Measurements from ENCODE around the gene PIGH.

PIGH gene

DNA sequence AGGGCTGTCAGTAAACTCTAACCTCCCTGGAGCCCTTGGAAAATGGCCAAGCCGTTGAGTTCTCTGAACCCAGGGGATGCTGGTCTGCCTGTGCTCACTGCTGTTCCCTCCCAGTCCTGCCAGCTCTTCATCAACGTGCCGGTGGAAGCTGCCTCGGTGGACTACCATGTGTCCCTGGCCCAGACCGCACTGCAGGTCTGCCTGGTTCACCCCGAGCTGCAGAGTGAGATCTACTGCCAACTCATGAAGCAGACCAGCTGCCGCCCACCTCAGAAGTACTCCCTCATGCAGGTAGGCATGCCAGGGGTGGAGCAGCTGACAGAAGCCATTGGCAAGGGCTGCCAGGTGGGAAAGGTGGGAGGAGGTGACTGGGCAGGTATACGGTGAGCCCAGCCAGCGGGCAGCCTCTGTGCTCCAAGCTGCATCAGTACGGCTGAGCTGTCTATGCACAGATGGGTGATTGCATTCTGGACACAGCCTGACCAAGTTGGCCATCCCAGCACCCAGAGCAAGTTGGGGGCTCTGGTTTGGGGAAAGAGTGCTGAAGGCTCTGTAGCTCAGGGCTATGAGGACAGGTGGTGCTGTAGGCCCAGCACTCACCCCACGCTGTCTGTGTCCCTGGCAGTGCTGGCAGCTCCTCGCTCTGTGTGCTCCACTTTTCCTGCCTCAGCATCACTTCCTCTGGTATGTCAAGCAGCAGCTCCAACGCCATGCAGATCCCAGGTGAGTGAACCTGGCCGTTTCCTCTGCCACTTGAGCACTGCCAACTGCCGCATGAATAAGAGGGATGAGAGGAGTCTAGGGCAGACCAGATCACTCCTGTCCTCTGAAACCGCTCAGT, 21.9 kb downstream of the PIGH start:
- Histone ChIP-seq H3K9ac (ENCODE audit: insufficient read length, low read depth) (no peak overlapping the region), H3K36me3 (ENCODE audit: insufficient read depth, insufficient read length, low read length) (peaks cover 50% of the 10 kb centered on the region), H3K4me3 (ENCODE audit: insufficient read length, low read depth) (no peak overlapping the region), H3K4me1 (ENCODE audit: insufficient read depth, insufficient read length) (peaks cover 4% of the 10 kb centered on the region), H3K9me3 (ENCODE audit: insufficient read depth, low read length) (no peaks in the 10 kb centered on the region), H3K27me3 (ENCODE audit: insufficient read depth, insufficient read length) (no peaks in the 10 kb centered on the region)
- DNase-seq (ENCODE audit: low read depth, low spot score) = no peak
- TF ChIP-seq SUZ12 (IDR thresholded peaks at IDR 0.05; ENCODE audit: extremely low read depth, insufficient read depth, insufficient read length) (no peak), YY1 (IDR thresholded peaks at IDR 0.05; ENCODE audit: insufficient read depth, insufficient read length) (no peak), ZNF274 (IDR thresholded peaks at IDR 0.05; ENCODE audit: low read depth, low read length) (no peak)

DNA sequence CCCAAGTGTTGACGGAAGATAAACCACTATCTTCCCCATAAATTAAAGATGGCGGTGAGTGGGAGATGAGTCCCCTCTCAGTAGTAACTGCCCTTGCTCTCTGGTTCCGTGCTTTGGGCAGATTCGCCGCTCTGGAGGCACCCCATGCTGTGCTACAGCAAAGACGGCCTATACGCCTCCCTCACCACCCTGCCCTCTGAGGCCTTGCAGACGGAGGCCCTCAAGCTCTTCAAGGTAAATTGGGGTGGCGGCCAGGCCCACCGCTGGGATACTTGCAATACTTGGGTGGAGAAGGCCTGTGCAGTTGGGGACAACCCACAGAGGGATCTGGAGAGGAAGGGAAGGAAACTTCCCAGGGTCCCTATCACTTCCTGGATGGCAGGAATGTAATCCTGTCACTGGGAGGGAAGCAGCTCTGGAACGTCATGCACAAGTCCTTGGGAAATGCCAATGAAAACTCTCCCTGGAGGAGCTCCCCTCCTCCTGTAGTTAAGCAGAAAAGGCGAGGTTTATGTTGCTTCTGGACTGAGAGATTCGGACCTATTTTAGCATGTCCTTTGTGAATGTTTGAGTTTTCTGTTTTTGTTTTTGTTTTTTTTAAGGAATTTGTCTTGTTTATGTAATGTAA, 22.8 kb downstream of the PIGH start:
- H3K36me3 ChIP-seq (ENCODE audit: insufficient read depth, insufficient read length, low read length) = peaks cover 50% of the 10 kb centered on the region
- no peak overlapping the region for H3K9ac ChIP-seq (ENCODE audit: insufficient read length, low read depth)
- H3K4me3 ChIP-seq (ENCODE audit: insufficient read length, low read depth) = no peak overlapping the region
- no peak for DNase-seq (ENCODE audit: low read depth, low spot score)
- peaks cover 4% of the 10 kb centered on the region for H3K4me1 ChIP-seq (ENCODE audit: insufficient read depth, insufficient read length)
- TF ChIP-seq ZNF274 (IDR thresholded peaks at IDR 0.05; ENCODE audit: low read depth, low read length) (no peak), YY1 (IDR thresholded peaks at IDR 0.05; ENCODE audit: insufficient read depth, insufficient read length) (no peak), SUZ12 (IDR thresholded peaks at IDR 0.05; ENCODE audit: extremely low read depth, insufficient read depth, insufficient read length) (no peak)
- H3K27me3 ChIP-seq (ENCODE audit: insufficient read depth, insufficient read length) = no peaks in the 10 kb centered on the region
- no peaks in the 10 kb centered on the region for H3K9me3 ChIP-seq (ENCODE audit: insufficient read depth, low read length)

DNA sequence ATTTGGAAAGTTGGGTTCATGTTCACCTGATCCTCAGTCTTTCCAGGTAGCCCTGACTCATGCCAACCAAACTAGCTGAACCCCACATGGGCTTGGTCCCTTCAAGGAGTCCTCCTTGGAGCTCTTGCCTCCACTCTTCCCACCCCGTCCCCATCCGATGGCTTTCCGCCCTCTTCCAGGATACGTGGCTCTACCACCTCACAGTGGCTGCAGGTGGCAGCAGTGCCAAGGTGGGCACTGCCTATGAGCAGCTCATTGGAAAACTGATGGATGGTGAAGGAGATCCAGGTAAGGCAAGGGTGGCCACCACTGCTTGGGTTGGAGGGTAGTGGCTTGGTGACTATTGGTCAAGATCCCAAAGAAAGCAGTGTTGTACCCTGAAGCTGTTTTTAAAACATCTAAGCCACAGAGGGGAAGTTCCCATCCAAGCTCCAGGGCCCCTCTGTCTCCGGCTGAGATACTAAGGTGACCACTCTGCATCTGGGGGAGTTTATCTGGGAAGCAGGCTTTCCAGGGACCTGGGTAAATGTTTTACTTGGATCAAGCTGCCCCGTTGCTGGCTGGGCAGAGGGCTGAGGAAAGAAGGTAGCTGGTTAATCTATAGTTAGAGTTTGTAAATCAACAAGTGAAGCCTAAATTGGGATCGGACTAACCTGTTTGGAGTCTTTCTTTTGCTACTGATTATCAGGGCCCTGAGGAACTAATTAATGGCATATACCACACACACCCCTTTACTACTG, 23.7 kb downstream of the PIGH start:
- no peaks in the 10 kb centered on the region for H3K27me3 ChIP-seq (ENCODE audit: insufficient read depth, insufficient read length)
- no peak for DNase-seq (ENCODE audit: low read depth, low spot score)
- peaks cover 42% of the 10 kb centered on the region for H3K36me3 ChIP-seq (ENCODE audit: insufficient read depth, insufficient read length, low read length)
- H3K9me3 ChIP-seq (ENCODE audit: insufficient read depth, low read length) = no peaks in the 10 kb centered on the region
- no peak overlapping the region for H3K4me3 ChIP-seq (ENCODE audit: insufficient read length, low read depth)
- no peak overlapping the region for H3K9ac ChIP-seq (ENCODE audit: insufficient read length, low read depth)
- peaks cover 4% of the 10 kb centered on the region for H3K4me1 ChIP-seq (ENCODE audit: insufficient read depth, insufficient read length)
- no peak for TF ChIP-seq ZNF274 (IDR thresholded peaks at IDR 0.05; ENCODE audit: low read depth, low read length)
- TF ChIP-seq SUZ12 (IDR thresholded peaks at IDR 0.05; ENCODE audit: extremely low read depth, insufficient read depth, insufficient read length) = no peak

DNA sequence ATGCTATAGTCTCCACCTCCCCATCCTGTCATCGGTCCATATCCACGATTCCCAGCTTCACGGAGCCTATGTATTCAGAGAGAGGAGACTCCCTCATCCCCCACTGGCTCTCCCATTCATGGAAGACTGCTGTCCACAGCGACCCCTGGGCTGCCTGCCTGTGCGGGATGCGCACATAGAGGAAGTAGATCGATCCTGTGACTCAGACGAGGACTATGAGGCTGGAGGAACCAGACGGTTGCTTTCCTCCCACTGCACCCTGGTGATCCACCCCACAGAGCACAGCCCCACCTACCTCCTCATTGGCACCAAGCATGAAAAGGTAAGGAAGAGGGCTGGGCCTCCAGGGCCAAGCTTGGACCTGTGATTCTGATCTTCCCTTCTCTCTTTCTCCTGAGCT, 24.4 kb downstream of the PIGH start:
- peaks cover 38% of the 10 kb centered on the region for H3K36me3 ChIP-seq (ENCODE audit: insufficient read depth, insufficient read length, low read length)
- H3K9ac ChIP-seq (ENCODE audit: insufficient read length, low read depth) = no peak overlapping the region
- no peak for DNase-seq (ENCODE audit: low read depth, low spot score)
- H3K4me1 ChIP-seq (ENCODE audit: insufficient read depth, insufficient read length) = peaks cover 4% of the 10 kb centered on the region
- no peak overlapping the region for H3K4me3 ChIP-seq (ENCODE audit: insufficient read length, low read depth)
- H3K9me3 ChIP-seq (ENCODE audit: insufficient read depth, low read length) = no peaks in the 10 kb centered on the region
- TF ChIP-seq YY1 (IDR thresholded peaks at IDR 0.05; ENCODE audit: insufficient read depth, insufficient read length) (no peak), ZNF274 (IDR thresholded peaks at IDR 0.05; ENCODE audit: low read depth, low read length) (no peak), SUZ12 (IDR thresholded peaks at IDR 0.05; ENCODE audit: extremely low read depth, insufficient read depth, insufficient read length) (no peak)
- no peaks in the 10 kb centered on the region for H3K27me3 ChIP-seq (ENCODE audit: insufficient read depth, insufficient read length)

DNA sequence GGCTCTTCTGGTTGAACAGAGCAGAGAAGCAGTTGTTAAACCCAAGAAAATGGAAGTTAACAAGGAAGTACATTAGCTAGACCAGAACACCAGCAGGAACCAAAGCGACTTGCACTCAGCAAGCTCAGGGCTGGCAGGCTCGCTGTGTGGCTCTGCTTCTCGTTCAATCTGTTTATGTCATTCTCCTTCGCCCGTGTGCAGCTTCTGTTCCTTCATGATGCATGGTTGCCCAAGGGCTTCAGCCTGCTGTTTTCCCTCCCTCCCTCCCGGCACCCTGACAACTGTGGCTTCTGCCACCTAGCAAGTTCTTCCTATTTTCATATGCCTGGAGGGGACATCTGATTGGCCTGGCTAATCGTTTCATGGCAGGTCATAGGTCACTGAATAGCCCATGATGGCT, 25.3 kb downstream of the PIGH start:
- TF ChIP-seq SUZ12 (IDR thresholded peaks at IDR 0.05; ENCODE audit: extremely low read depth, insufficient read depth, insufficient read length) (no peak), ZNF274 (IDR thresholded peaks at IDR 0.05; ENCODE audit: low read depth, low read length) (no peak), YY1 (IDR thresholded peaks at IDR 0.05; ENCODE audit: insufficient read depth, insufficient read length) (no peak)
- Histone ChIP-seq H3K27me3 (ENCODE audit: insufficient read depth, insufficient read length) (no peaks in the 10 kb centered on the region), H3K4me1 (ENCODE audit: insufficient read depth, insufficient read length) (no peaks in the 10 kb centered on the region), H3K4me3 (ENCODE audit: insufficient read length, low read depth) (no peak overlapping the region), H3K36me3 (ENCODE audit: insufficient read depth, insufficient read length, low read length) (peaks cover 34% of the 10 kb centered on the region), H3K9me3 (ENCODE audit: insufficient read depth, low read length) (no peaks in the 10 kb centered on the region), H3K9ac (ENCODE audit: insufficient read length, low read depth) (no peak overlapping the region)
- no peak for DNase-seq (ENCODE audit: low read depth, low spot score)

DNA sequence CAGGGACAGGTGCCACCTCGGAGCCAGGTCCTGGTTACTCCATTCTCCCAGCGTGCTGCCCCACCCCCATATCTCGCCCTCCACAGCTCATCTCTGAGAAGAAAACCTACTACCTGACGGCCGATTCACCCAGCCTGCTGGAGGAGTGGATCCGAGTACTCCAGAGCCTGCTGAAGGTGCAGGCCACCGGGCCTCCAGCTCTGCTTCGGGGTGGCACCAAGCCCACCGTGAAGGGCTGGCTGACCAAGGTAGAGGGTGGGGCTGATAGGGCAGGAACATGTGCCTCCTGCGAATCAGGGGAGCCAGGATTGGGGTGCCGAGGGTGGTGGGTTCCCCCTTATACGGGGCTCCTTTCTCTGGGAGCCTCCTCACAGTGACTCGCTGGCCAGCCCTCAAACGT, 25.9 kb downstream of the PIGH start:
- Histone ChIP-seq H3K4me3 (ENCODE audit: insufficient read length, low read depth) (no peak overlapping the region), H3K9ac (ENCODE audit: insufficient read length, low read depth) (no peak overlapping the region), H3K27me3 (ENCODE audit: insufficient read depth, insufficient read length) (no peaks in the 10 kb centered on the region), H3K4me1 (ENCODE audit: insufficient read depth, insufficient read length) (peaks cover under 1% of the 10 kb centered on the region), H3K36me3 (ENCODE audit: insufficient read depth, insufficient read length, low read length) (peaks cover 33% of the 10 kb centered on the region), H3K9me3 (ENCODE audit: insufficient read depth, low read length) (no peaks in the 10 kb centered on the region)
- TF ChIP-seq ZNF274 (IDR thresholded peaks at IDR 0.05; ENCODE audit: low read depth, low read length) (no peak), SUZ12 (IDR thresholded peaks at IDR 0.05; ENCODE audit: extremely low read depth, insufficient read depth, insufficient read length) (no peak), YY1 (IDR thresholded peaks at IDR 0.05; ENCODE audit: insufficient read depth, insufficient read length) (no peak)
- DNase-seq (ENCODE audit: low read depth, low spot score) = no peak

Measured in NT2/D1 (cell line).